Measurements from ENCODE around the gene MCRIP1. TPM values are rescaled to one million over a fixed set of nuclear protein-coding genes. Genes with fewer than 3 reads are reported as not detected.

MCRIP1 gene
- total and polyA plus RNA-seq, 9 of the 15 experiments (the other 6 are each of a cell fraction or from before 2014, with no cell fraction given) = 0.39 to 35.8 (median 9.7) TPM

DNA sequence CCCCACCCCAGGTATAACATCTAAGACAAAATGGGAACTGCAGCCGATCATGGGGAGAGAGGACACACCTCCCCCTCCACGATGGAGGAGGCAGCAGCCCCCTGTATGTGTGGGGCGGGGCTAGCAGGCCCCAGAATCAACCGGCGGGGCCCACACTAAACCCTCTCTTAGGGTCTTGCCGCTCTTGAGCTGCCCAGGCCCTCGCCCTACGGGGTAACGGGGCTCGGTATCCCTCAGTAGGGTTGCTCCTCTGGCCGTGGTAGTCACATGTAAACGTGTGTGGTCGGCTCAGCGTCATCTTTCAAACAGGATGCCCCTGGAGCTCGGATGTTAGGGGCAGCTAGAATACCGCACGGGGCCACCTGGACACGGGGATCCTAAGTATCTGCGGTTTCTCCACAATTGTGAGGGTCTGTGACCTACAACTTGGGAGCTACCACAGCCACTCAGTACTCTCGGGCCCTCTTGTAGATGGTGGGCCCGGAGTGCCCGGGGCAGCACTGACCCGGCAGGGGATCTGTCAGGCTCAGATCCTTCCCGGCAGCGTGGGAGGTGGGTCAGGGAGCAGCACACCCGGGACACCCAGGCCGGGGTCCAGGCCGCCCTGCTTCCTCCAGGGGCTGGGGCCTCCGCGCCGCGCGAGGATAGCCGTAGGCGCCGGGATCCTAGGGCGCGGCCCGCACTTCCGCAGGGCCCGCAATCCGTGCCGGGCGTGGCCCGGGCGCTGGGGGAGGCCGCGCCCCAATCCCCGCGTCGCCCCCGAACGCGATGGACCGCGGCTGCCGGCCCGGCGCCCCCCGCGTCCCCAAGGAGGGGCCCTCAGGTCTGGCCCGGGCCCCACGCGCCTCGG is 37.3 kb upstream of the MCRIP1 start (continued):
- TF ChIP-seq PHF8 (IDR thresholded peaks at IDR 0.05; ENCODE audit: borderline replicate concordance, low read length) (no peak), ZBTB8A (IDR thresholded peaks at IDR 0.05; ENCODE audit: partially characterized antibody) (no peak), ESRRA (IDR thresholded peaks at IDR 0.05; ENCODE audit: borderline replicate concordance, low read depth) (0 out of 2 replicates have a peak, but pooled peaks have one; percentile 12), ZSCAN29 (IDR thresholded peaks at IDR 0.05) (no peak), CHD2 (IDR thresholded peaks at IDR 0.05; ENCODE audit: low read depth, low read length) (no peak), ZKSCAN3 (CRISPR knock-in tag; IDR thresholded peaks at IDR 0.05) (no peak), ZBED1 (IDR thresholded peaks at IDR 0.05) (no peak), CBFA2T2 (conservative IDR thresholded peaks at IDR 0.05) (no peak), KDM5B (IDR thresholded peaks at IDR 0.05; ENCODE audit: insufficient replicate concordance, low read depth, low read length) (peak; percentile 41), NRF1 (conservative IDR thresholded peaks at IDR 0.05 in 1 of 2, IDR thresholded peaks at IDR 0.05 in 1 of 2) (no peak), HMGN3 (IDR thresholded peaks at IDR 0.05; ENCODE audit: borderline replicate concordance, extremely low read depth, insufficient read length, low read depth, low read length) (no peak), PRPF4 (IDR thresholded peaks at IDR 0.05; ENCODE audit: insufficient read depth, low read depth, low read length, poor library complexity, severe bottlenecking) (no peak), SOX6 (IDR thresholded peaks at IDR 0.05) (no peak), ZFP1 (CRISPR knock-in tag; IDR thresholded peaks at IDR 0.05) (no peak), SIN3B (IDR thresholded peaks at IDR 0.05; ENCODE audit: low read depth) (0 out of 2 replicates have a peak, but pooled peaks have one; percentile 20), ZNF407 (IDR thresholded peaks at IDR 0.05; ENCODE audit: low read depth) (no peak)
- TF ChIP-seq, protein P1, sequence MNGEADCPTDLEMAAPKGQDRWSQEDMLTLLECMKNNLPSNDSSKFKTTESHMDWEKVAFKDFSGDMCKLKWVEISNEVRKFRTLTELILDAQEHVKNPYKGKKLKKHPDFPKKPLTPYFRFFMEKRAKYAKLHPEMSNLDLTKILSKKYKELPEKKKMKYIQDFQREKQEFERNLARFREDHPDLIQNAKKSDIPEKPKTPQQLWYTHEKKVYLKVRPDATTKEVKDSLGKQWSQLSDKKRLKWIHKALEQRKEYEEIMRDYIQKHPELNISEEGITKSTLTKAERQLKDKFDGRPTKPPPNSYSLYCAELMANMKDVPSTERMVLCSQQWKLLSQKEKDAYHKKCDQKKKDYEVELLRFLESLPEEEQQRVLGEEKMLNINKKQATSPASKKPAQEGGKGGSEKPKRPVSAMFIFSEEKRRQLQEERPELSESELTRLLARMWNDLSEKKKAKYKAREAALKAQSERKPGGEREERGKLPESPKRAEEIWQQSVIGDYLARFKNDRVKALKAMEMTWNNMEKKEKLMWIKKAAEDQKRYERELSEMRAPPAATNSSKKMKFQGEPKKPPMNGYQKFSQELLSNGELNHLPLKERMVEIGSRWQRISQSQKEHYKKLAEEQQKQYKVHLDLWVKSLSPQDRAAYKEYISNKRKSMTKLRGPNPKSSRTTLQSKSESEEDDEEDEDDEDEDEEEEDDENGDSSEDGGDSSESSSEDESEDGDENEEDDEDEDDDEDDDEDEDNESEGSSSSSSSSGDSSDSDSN (IDR thresholded peaks at IDR 0.05; ENCODE audit: borderline replicate concordance in 1 of 2, low read depth in 2 of 2, low read length in 2 of 2) = 0 out of 4 replicates have a peak, but pooled peaks of 1 of the 2 experiments have one; percentile 27

Data from K562 (cell line).